Nephron (organoid): ENCODE results near the gene SP110.
A peak's percentile ranks its signal among the peaks of the same experiment; 100 is the strongest.
"Not testable (repeated sequence)": the region's sequence is repeated elsewhere in the genome, so short reads cannot be mapped to it uniquely, and the experiment has no call there.

Experiments
- H3K27ac Mint-ChIP-seq, 3 experiments: 2 replicates each; pipeline ENCODE4 v1.8.0; 2020; ENCODE audit warnings: mixed read lengths in 3 of 3, mild to moderate bottlenecking in 2 of 3, moderate library complexity in 1 of 3
- H3K27me3 Mint-ChIP-seq: 2 replicates; pipeline ENCODE4 v1.8.0; 2021; ENCODE audit warnings: low read depth, mild to moderate bottlenecking, moderate library complexity, mixed read lengths
- H3K36me3 Mint-ChIP-seq: 2 replicates; pipeline ENCODE4 v1.8.0; 2020; ENCODE audit warnings: low read depth, mixed read lengths
- H3K4me1 Mint-ChIP-seq: 2 replicates; pipeline ENCODE4 v1.8.0; 2020; ENCODE audit warnings: mixed read lengths
- H3K4me3 Mint-ChIP-seq, 3 experiments: 2 replicates each; pipeline ENCODE4 v1.8.0; 2020; ENCODE audit warnings: mild to moderate bottlenecking in 3 of 3, mixed read lengths in 3 of 3, moderate library complexity in 2 of 3
- H3K9me3 Mint-ChIP-seq: 2 replicates; pipeline ENCODE4 v1.8.0; 2020; ENCODE audit warnings: mixed read lengths
- TF ChIP-seq, protein P1 (sequence below), 3 experiments: fragments of 200-600 bp; sonication (generic); IDR thresholded peaks; one replicate each; pipeline ENCODE4 v1.5.0; 2021; ENCODE audit warnings: antibody characterized with exemption in 3 of 3; ENCODE audit not compliant: unreplicated experiment in 3 of 3

SP110 gene

DNA sequence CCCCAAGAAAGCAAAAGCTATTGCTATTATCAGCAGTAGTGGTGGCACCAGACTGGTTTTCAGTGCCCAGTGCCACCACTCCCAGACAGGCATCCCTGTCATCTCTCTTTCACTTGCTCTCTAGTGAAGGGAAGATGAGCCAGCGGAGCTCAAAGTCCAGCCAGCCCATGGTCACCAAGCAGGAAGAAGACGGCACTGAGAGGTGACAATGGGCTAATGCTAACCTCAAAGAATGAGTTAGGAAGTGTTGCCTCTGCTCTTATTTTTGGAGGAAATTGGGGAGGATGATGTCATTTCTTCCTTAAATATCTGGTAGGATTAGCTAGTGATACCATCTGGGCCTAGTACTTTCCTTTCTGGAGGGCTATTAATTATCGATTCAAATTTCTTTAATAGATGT lies 7.4 kb upstream of the SP110 start:
- Mint-ChIP-seq H3K4me3 (no peak overlapping the region), H3K9me3 (peaks cover 14% of the 10 kb centered on the region), H3K27ac (no peak overlapping the region), H3K36me3 (no peaks in the 10 kb centered on the region), H3K27me3 (no peaks in the 10 kb centered on the region), H3K4me1 (no peaks in the 10 kb centered on the region)
- TF ChIP-seq, protein P1, sequence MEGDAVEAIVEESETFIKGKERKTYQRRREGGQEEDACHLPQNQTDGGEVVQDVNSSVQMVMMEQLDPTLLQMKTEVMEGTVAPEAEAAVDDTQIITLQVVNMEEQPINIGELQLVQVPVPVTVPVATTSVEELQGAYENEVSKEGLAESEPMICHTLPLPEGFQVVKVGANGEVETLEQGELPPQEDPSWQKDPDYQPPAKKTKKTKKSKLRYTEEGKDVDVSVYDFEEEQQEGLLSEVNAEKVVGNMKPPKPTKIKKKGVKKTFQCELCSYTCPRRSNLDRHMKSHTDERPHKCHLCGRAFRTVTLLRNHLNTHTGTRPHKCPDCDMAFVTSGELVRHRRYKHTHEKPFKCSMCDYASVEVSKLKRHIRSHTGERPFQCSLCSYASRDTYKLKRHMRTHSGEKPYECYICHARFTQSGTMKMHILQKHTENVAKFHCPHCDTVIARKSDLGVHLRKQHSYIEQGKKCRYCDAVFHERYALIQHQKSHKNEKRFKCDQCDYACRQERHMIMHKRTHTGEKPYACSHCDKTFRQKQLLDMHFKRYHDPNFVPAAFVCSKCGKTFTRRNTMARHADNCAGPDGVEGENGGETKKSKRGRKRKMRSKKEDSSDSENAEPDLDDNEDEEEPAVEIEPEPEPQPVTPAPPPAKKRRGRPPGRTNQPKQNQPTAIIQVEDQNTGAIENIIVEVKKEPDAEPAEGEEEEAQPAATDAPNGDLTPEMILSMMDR (IDR thresholded peaks at IDR 0.05; ENCODE audit: unreplicated experiment in 3 of 3), result no peak

DNA sequence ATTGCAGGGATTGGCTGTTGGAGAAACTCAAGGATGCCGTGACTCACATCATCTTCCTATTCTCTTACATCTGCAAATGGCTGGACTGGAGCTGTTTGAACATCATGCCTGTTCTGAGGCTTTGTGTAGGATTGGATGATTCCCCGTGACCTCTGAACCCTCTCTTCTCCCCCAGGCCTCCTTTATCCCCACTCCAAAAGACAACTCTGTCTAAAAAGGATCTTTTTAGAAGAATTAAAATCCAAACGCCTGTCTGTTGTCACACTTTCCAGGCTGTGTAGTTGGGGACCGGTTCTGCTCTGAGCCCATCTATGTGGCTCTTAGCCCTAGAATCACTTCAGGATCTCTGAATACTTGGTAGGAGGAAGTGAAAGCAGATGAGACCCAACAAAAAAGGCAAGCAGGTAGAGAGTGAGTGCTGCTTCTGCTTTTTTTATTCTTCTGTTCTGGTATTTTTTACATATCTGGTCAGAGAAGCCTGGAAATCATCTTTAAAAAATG lies 6.3 kb upstream of the SP110 start:
- no peaks in the 10 kb centered on the region for H3K36me3 Mint-ChIP-seq
- no peaks in the 10 kb centered on the region for H3K27me3 Mint-ChIP-seq
- TF ChIP-seq, protein P1 (IDR thresholded peaks at IDR 0.05; ENCODE audit: unreplicated experiment in 3 of 3), result no peak
- no peaks in the 10 kb centered on the region for H3K4me1 Mint-ChIP-seq
- peaks cover 11% of the 10 kb centered on the region for H3K9me3 Mint-ChIP-seq
- H3K27ac Mint-ChIP-seq, result no peak overlapping the region
- H3K4me3 Mint-ChIP-seq, result no peak overlapping the region

DNA sequence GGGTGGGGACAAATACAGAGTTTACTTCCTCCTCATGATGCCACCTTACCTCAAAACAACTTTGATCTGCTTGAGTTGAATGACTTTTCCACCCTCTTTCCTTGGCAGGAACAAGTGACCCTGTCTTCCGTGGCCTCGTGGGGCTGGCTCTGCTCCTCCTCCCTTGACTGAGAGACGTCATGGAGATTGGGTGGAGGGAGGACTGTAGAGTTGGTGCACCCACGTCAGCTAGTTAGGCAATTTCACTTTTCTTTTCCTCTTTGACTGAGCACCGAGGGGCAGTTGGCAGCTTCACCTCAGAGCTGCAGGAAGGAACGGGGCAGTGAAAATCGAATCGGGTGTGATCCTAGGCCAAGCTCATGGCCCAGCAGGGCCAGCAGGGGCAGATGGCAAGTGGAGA lies 5.7 kb upstream of the SP110 start, which contains the start of gene SP140:
Gene SP140 (plus strand): TSS at position 251 of the 400 bp plus-strand sequence. CDS start 109 bp downstream, at position 360.
- Mint-ChIP-seq H3K4me3 (no peak within 1 kb of the TSS), H3K36me3 (no peaks in the 10 kb centered on the region), H3K27ac (no peak within 1 kb of the TSS), H3K9me3 (peaks cover 6% of the 10 kb centered on the region), H3K4me1 (no peaks in the 10 kb centered on the region), H3K27me3 (no peaks in the 10 kb centered on the region)
- TF ChIP-seq, protein P1 (IDR thresholded peaks at IDR 0.05; ENCODE audit: unreplicated experiment in 3 of 3), result no peak

DNA sequence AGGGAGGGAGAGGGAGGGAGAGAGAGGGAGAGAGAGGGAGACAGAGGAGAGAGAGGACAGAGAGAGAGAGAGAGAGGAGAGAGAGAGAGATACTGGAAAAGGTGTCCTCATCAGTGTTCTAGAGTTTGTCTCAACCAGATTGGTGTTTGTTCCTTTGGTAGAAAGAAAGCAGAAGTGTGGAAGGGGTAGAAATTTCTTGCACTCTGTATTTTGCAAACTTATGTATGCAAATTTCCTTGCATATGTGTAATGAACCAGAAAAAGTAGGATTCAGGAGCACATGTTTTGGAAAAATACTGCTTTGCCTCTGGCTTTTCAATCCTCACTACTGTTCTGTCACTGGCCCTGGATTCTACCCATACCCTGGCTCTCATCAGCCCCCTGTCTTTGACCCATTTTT lies 4.7 kb upstream of the SP110 start:
- no peak overlapping the region for H3K4me3 Mint-ChIP-seq
- no peaks in the 10 kb centered on the region for H3K36me3 Mint-ChIP-seq
- H3K27ac Mint-ChIP-seq, result no peak overlapping the region
- H3K4me1 Mint-ChIP-seq, result peaks cover 10% of the 10 kb centered on the region
- no peaks in the 10 kb centered on the region for H3K9me3 Mint-ChIP-seq
- no peaks in the 10 kb centered on the region for H3K27me3 Mint-ChIP-seq
- TF ChIP-seq, protein P1 (IDR thresholded peaks at IDR 0.05; ENCODE audit: unreplicated experiment in 3 of 3), result no peak

DNA sequence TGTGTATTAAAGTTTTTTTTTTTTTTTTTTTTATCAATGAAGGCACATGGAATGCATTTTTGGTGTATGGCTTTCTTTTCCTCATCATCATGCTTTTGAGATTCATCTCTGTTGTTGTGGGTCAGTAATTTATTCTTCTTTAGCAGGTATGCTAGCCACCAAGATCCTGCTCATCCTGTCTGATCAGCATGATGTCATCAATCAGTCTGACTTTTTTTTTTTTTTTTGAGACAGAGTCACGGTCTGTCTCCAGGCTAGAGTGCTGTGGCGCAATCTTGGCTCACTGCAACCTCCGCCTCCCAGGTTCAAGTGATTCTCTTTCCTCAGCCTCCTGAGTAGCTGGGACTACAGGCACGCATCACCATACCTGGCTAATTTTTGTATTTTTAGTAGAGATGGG lies 3.0 kb upstream of the SP110 start:
- H3K9me3 Mint-ChIP-seq, H3K27ac Mint-ChIP-seq, H3K27me3 Mint-ChIP-seq, H3K4me3 Mint-ChIP-seq, H3K36me3 Mint-ChIP-seq: not testable (repeated sequence)
- peaks cover 16% of the 10 kb centered on the region for H3K4me1 Mint-ChIP-seq

DNA sequence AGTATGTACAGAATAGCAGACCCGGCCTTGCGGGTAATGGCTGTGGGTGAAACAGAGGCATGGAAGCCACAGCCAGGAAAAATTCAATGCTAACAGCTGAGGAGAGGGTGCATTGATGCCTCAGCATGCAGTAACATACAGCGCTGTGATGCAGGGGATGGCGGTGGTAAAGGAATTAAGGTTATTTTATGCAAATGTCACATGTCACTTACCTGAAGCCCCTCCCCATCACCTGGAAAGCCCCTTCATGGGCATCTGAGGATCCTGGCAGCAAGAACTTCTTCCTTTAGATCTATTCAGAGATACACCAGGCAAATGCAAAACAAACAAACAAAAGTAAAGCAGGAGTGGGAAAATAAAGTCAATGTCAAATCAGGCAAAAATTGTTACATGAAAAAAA lies 1.7 kb upstream of the SP110 start:
- Mint-ChIP-seq H3K9me3 (no peaks in the 10 kb centered on the region), H3K36me3 (no peaks in the 10 kb centered on the region), H3K4me1 (peaks cover 16% of the 10 kb centered on the region), H3K27me3 (no peaks in the 10 kb centered on the region), H3K4me3 (peak overlapping the region in 2 of 3 experiments; percentile 14 to 44), H3K27ac (peak overlapping the region in 1 of 3 experiments; percentile 34)
- TF ChIP-seq, protein P1 (IDR thresholded peaks at IDR 0.05; ENCODE audit: unreplicated experiment in 3 of 3), result no peak
